Islet of Langerhans (tissue), 1 donor: Measurements from ENCODE around the gene KIF5C.
"Not testable (repeated sequence)": the region's sequence is repeated elsewhere in the genome, so short reads cannot be mapped to it uniquely, and the experiment has no call there.

Experiments used
- FAIRE-seq: peaks from one replicate; lab custom pipeline; 2011; peaks lifted over from hg19 to GRCh38; lab: Jason Lieb, UNC

KIF5C gene

GRCh38 chr2:148874868-148875341 is at the start of gene KIF5C:
Gene KIF5C (plus strand): TSS chr2:148875227. CDS start chr2:148875618, 391 bp downstream.
- FAIRE-seq = no peak

GRCh38 chr2:148826791-148827190 is 48.2 kb upstream of the KIF5C start:
- no peak for FAIRE-seq

- FAIRE-seq = no peak
Observed at GRCh38 chr2:148828941-148829340, 46.1 kb upstream of the KIF5C start.

- FAIRE-seq = no peak
Observed at GRCh38 chr2:148829618-148830017, 45.4 kb upstream of the KIF5C start.

GRCh38 chr2:148832637-148833036 is 42.4 kb upstream of the KIF5C start:
- FAIRE-seq = no peak

- no peak for FAIRE-seq
Observed at GRCh38 chr2:148842050-148842449, 33.0 kb upstream of the KIF5C start.

- FAIRE-seq = no peak
Observed at GRCh38 chr2:148848146-148848545, 26.9 kb upstream of the KIF5C start.

- FAIRE-seq = no peak
Observed at GRCh38 chr2:148853458-148853857, 21.6 kb upstream of the KIF5C start.

GRCh38 chr2:148860037-148860436 is 15.0 kb upstream of the KIF5C start:
- FAIRE-seq = no peak

- FAIRE-seq = no peak
Observed at GRCh38 chr2:148861367-148861766, 13.7 kb upstream of the KIF5C start.

GRCh38 chr2:148862478-148862877 is 12.5 kb upstream of the KIF5C start:
- FAIRE-seq = not testable (repeated sequence)

- no peak for FAIRE-seq
Observed at GRCh38 chr2:148865512-148865911, 9.5 kb upstream of the KIF5C start.

GRCh38 chr2:148866091-148866490 is 8.9 kb upstream of the KIF5C start:
- FAIRE-seq = no peak

GRCh38 chr2:148867079-148867769 is 7.8 kb upstream of the KIF5C start:
- no peak for FAIRE-seq

- FAIRE-seq = no peak
Observed at GRCh38 chr2:148875387-148876051, 492 bp downstream of the KIF5C start.

- FAIRE-seq = no peak
Observed at GRCh38 chr2:148876202-148876594, 1.2 kb downstream of the KIF5C start.

GRCh38 chr2:148876595-148877402 is 1.8 kb downstream of the KIF5C start:
- FAIRE-seq = no peak

GRCh38 chr2:148877403-148877740 is 2.3 kb downstream of the KIF5C start:
- FAIRE-seq = no peak

- FAIRE-seq = no peak
Observed at GRCh38 chr2:148880636-148881035, 5.6 kb downstream of the KIF5C start.

- FAIRE-seq = no peak
Observed at GRCh38 chr2:148882051-148882450, 7.0 kb downstream of the KIF5C start.

GRCh38 chr2:148885209-148885608 is 10.2 kb downstream of the KIF5C start:
- FAIRE-seq = no peak

GRCh38 chr2:148885988-148886387 is 11.0 kb downstream of the KIF5C start:
- FAIRE-seq = no peak

GRCh38 chr2:148887350-148888002 is 12.4 kb downstream of the KIF5C start:
- FAIRE-seq = peak; percentile 64
